Endothelial cell of umbilical vein (primary cell): Measurements from ENCODE around the gene IDUA. TPM values are rescaled to one million over a fixed set of nuclear protein-coding genes. Genes with fewer than 3 reads are reported as not detected.

Experiments used
- BruUV-seq: library from RNA; stranded (reverse); fragments of 400-500 nt; replicated peaks from 2 replicates; lab custom pipeline; 2021; lab: Mats Ljungman, UMichigan
- CTCF ChIA-PET: fragments of 300-600, 350-600 bp; sonication (Branson Sonifier 250); formaldehyde crosslinking; loops from one replicate; lab custom pipeline; 2021; ENCODE audit warnings: antibody characterized with exemption, inconsistent platforms; lab: Charles Lee
- POLR2A ChIA-PET: fragments of 300-600, 350-600 bp; sonication (Branson Sonifier 250); formaldehyde crosslinking; loops from one replicate; lab custom pipeline; 2021; ENCODE audit warnings: antibody characterized with exemption, inconsistent platforms; lab: Charles Lee
- DNase-seq: peaks from one replicate; pipeline ENCODE4 v3.0.0-alpha.2; 2011; ENCODE audit warnings: low read depth, low spot score
- FAIRE-seq: peaks from 2 replicates; lab custom pipeline; 2011; peaks lifted over from hg19 to GRCh38; lab: Jason Lieb, UNC
- H2AFZ ChIP-seq: 2 replicates; pipeline ENCODE4 v1.6.0; 2012; ENCODE audit warnings: low read depth, low read length, control low read depth, inconsistent platforms
- H3K27ac ChIP-seq: 2 replicates; pipeline ENCODE4 v1.5.1; 2011; ENCODE audit warnings: low read depth, mild to moderate bottlenecking, control low read depth, low read length, moderate library complexity; ENCODE audit not compliant: insufficient read depth
- H3K27me3 ChIP-seq, 2 experiments: 2 replicates each; pipeline versions ENCODE4 v1.6.0 to v1.6.1; 2011; ENCODE audit warnings: low read length in 2 of 2, mixed read lengths in 1 of 2; ENCODE audit not compliant: control insufficient read depth in 2 of 2, insufficient read depth in 2 of 2
- H3K36me3 ChIP-seq, 2 experiments: 2 replicates in 1 of 2; 3 replicates in 1 of 2; pipeline ENCODE4 v1.5.1; 2011; ENCODE audit warnings: low read length in 2 of 2, mild to moderate bottlenecking in 1 of 2, moderate library complexity in 1 of 2; ENCODE audit not compliant: control insufficient read depth in 2 of 2, insufficient read depth in 2 of 2; ENCODE audit errors: extremely low read depth in 1 of 2
- H3K4me1 ChIP-seq: 3 replicates; pipeline ENCODE4 v1.5.1; 2011; ENCODE audit warnings: mild to moderate bottlenecking, low read length; ENCODE audit not compliant: control insufficient read depth, insufficient read depth; ENCODE audit errors: extremely low read depth
- H3K4me2 ChIP-seq: 2 replicates; pipeline ENCODE4 v1.6.1; 2011; ENCODE audit warnings: low read length, control low read depth, mixed read lengths; ENCODE audit not compliant: insufficient read depth
- H3K4me3 ChIP-seq, 3 experiments: fragments of 200-600 bp in 1 of 3; sonication (generic), shearing (Covaris generic) in 1 of 3; replicated peaks in 1 of 3; 2 replicates each; pipeline ENCODE4 v1.5.1; 2011 to 2016; ENCODE audit warnings: control low read depth in 3 of 3, low read length in 3 of 3, mild to moderate bottlenecking in 2 of 3, inconsistent platforms in 1 of 3, low read depth in 1 of 3, moderate library complexity in 1 of 3; ENCODE audit not compliant: insufficient read depth in 1 of 3
- H3K79me2 ChIP-seq: 2 replicates; pipeline ENCODE4 v1.6.0; 2012; ENCODE audit warnings: low read length, inconsistent platforms; ENCODE audit not compliant: control insufficient read depth, insufficient read depth
- H3K9ac ChIP-seq: replicated peaks from 2 replicates; pipeline ENCODE3; 2011; ENCODE audit warnings: low read length, control low read depth; ENCODE audit not compliant: insufficient read depth; ENCODE audit errors: extremely low read depth
- H3K9me1 ChIP-seq: replicated peaks from 3 replicates; pipeline ENCODE4 v1.6.0; 2011; ENCODE audit warnings: mild to moderate bottlenecking, low read length; ENCODE audit not compliant: control insufficient read depth, insufficient read depth; ENCODE audit errors: extremely low read depth
- H3K9me3 ChIP-seq: replicated peaks from 2 replicates; pipeline ENCODE4 v1.5.1; 2012; ENCODE audit warnings: low read length, inconsistent platforms; ENCODE audit not compliant: control insufficient read depth, insufficient read depth
- H4K20me1 ChIP-seq: replicated peaks from 2 replicates; pipeline ENCODE3; 2011; ENCODE audit warnings: mild to moderate bottlenecking, low read length; ENCODE audit not compliant: control insufficient read depth, insufficient read depth; ENCODE audit errors: extremely low read depth
- CTCF ChIP-seq, 2 donors: IDR thresholded peaks; 1 replicate in 1 of 2; 2 replicates in 1 of 2; pipeline ENCODE4 v1.5.1; 2011; ENCODE audit warnings: low read length in 2 of 2, mild to moderate bottlenecking in 2 of 2, moderate library complexity in 2 of 2, control low read depth in 1 of 2, inconsistent platforms in 1 of 2, low read depth in 1 of 2; ENCODE audit not compliant: insufficient read depth in 1 of 2; ENCODE audit errors: extremely low read depth in 1 of 2
- EZH2 ChIP-seq: IDR thresholded peaks from 2 replicates; pipeline ENCODE4 v1.6.1; 2012; ENCODE audit warnings: borderline replicate concordance, low read depth, mild to moderate bottlenecking, moderate library complexity, low read length, inconsistent platforms; ENCODE audit not compliant: severe bottlenecking
- FOS ChIP-seq: IDR thresholded peaks from 2 replicates; pipeline ENCODE4 v1.6.1; 2011; ENCODE audit warnings: mild to moderate bottlenecking, low read length, moderate library complexity, borderline replicate concordance; ENCODE audit not compliant: insufficient read depth
- GATA2 ChIP-seq: IDR thresholded peaks from 2 replicates; pipeline ENCODE4 v1.7.0; 2011; ENCODE audit warnings: low read depth, mild to moderate bottlenecking, moderate library complexity, mixed read lengths, low read length; ENCODE audit not compliant: insufficient read length, insufficient read depth
- JUN ChIP-seq: IDR thresholded peaks from 2 replicates; pipeline ENCODE4 v1.6.1; 2011; ENCODE audit warnings: borderline replicate concordance, low read depth; ENCODE audit not compliant: insufficient read length, insufficient read depth
- MYC ChIP-seq: IDR thresholded peaks from one replicate; pipeline ENCODE4 v1.6.1; 2011; ENCODE audit warnings: mild to moderate bottlenecking, low read depth, low read length
- POLR2A ChIP-seq: IDR thresholded peaks from 2 replicates; pipeline ENCODE4 v1.6.1; 2012; ENCODE audit warnings: low read depth, mild to moderate bottlenecking, control low read depth, low read length
- POLR2AphosphoS5 ChIP-seq: IDR thresholded peaks from 2 replicates; pipeline ENCODE4 v1.6.1; 2012; ENCODE audit warnings: low read depth, mild to moderate bottlenecking, control low read depth, low read length, moderate library complexity; ENCODE audit not compliant: insufficient read depth
- dilution Hi-C: fragments of 300-500 bp; cut with MboI; formaldehyde crosslinking; loops from one replicate; pipeline ENCODE4 v1.15.0; 2019; ENCODE audit warnings: low sequenced_read_pairs; ENCODE audit not compliant: extremely low pct_ligation_motif_present
- intact Hi-C: fragments of 100-400 bp; cut with micrococcal nuclease; formaldehyde crosslinking; loops from one replicate; pipeline ENCODE4 v1.10.0; 2022
- polyA plus RNA-seq, 4 experiments: library from polyadenylated mRNA; depleted of rRNA in 3 of 4; stranded (reverse) in 3 of 4; unstranded in 1 of 4; fragments of >200 nt; gene quantifications; 2 replicates each; pipeline versions ENCODE4 v1.2.1 to v1.2.3, GENCODE V29; 2011 to 2012; ENCODE audit warnings: missing spikeins in 1 of 4
- total RNA-seq: library from RNA; stranded (reverse); gene quantifications from 2 replicates; pipeline ENCODE4 v1.2.3, GENCODE V29; 2021
- TF ChIP-seq, protein P1 (sequence below): IDR thresholded peaks from 2 replicates; pipeline ENCODE4 v1.6.1; 2011; ENCODE audit not compliant: insufficient read depth, insufficient read length

The IDUA gene
- total and polyA plus RNA-seq, 2 donors (not counting 3 experiments of a cell fraction or from before 2014, with no cell fraction given) = 19.1 to 34.1 TPM

DNA sequence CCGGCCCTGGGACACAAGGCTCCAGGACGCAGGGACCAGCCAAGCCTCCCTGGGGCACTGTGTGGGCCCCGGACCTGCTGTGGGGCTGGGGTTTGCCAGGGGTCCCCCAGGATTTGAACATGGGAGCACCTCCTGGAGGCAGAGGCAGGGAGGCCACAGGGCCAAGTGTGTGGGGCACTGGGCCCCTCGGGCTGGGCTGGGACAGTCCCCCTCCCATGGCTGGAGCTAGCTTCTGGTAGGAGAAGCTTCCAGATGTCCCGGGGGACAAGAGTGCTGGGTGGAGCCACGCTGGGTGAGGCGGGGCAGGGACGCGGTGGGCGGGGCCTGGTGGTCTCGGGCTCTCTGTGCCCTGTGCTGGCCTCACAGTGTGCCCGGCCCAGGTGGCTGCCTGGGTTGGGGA lies 43.2 kb downstream of the IDUA start:
- Histone ChIP-seq H3K9ac (no peak overlapping the region), H3K27me3 (no peaks in the 10 kb centered on the region), H3K36me3 (peaks cover 0 to 11% of the 10 kb centered on the region in 2 experiments), H3K4me3 (no peak overlapping the region), H2AFZ (no peak overlapping the region), H3K27ac (no peak overlapping the region), H3K79me2 (no peaks in the 10 kb centered on the region), H4K20me1 (no peaks in the 10 kb centered on the region), H3K9me1 (no peaks in the 10 kb centered on the region), H3K4me1 (no peaks in the 10 kb centered on the region), H3K4me2 (no peak overlapping the region), H3K9me3 (no peaks in the 10 kb centered on the region)
- intact Hi-C loops = no loop called here
- POLR2A ChIA-PET = no interaction called here
- BruUV-seq = no TSS peak
- CTCF ChIA-PET = no interaction called here
- TF ChIP-seq MYC (no peak), JUN (no peak), GATA2 (no peak)
- TF ChIP-seq, protein P1, sequence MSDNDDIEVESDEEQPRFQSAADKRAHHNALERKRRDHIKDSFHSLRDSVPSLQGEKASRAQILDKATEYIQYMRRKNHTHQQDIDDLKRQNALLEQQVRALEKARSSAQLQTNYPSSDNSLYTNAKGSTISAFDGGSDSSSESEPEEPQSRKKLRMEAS = no peak
- DNase-seq (no peak), FAIRE-seq (no peak)
- dilution Hi-C loops = no loop called here

DNA sequence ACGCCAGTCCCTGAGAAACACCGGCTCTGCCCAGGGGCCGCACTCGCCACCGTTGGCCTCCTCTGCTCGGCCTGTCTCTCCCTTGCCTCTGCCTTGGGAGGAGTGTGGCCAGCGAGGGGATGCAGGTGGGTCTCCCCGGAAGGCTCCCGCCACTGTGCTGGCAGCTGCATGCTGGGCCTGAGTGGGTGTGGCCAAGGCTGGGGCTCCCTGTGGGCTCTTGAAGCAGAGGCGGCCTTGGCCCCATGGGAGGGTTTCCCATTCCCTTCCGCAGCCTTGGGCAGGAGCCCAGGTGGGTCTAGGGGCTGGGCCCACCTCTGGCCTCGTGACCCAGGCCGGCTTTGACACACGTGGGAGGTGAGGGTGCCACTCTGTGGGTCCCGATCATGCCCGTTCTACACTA lies 43.7 kb downstream of the IDUA start:
- no peak for DNase-seq
- intact Hi-C loops (no loop called here), dilution Hi-C loops (no loop called here)
- no peaks in the 10 kb centered on the region for H3K27me3 ChIP-seq
- H3K4me2 ChIP-seq = no peak overlapping the region
- no peaks in the 10 kb centered on the region for H3K79me2 ChIP-seq
- TF ChIP-seq GATA2 = no peak
- no peak for TF ChIP-seq JUN
- TF ChIP-seq POLR2A = no peak
- TF ChIP-seq, protein P1 = no peak
- TF ChIP-seq FOS = no peak
- TF ChIP-seq CTCF (IDR thresholded peaks at IDR 0.05; ENCODE audit: extremely low read depth in 1 of 2, insufficient read depth in 1 of 2, low read depth in 1 of 2, low read length in 2 of 2) = no peak
- TF ChIP-seq POLR2AphosphoS5 = no peak
- TF ChIP-seq MYC = no peak
- TF ChIP-seq EZH2 = no peak
- H3K36me3 ChIP-seq = peaks cover 0 to 6% of the 10 kb centered on the region in 2 experiments
- no peak overlapping the region for H3K27ac ChIP-seq
- no peak overlapping the region for H2AFZ ChIP-seq
- FAIRE-seq = no peak
- H4K20me1 ChIP-seq = no peaks in the 10 kb centered on the region
- ChIA-PET POLR2A (no interaction called here), CTCF (no interaction called here)
- no peaks in the 10 kb centered on the region for H3K4me1 ChIP-seq
- H3K9me1 ChIP-seq = no peaks in the 10 kb centered on the region
- no TSS peak for BruUV-seq
- no peaks in the 10 kb centered on the region for H3K9me3 ChIP-seq
- H3K9ac ChIP-seq = no peak overlapping the region
- no peak overlapping the region for H3K4me3 ChIP-seq
